ENCODE measurements around the gene GHRL. TPM values are rescaled to one million over a fixed set of nuclear protein-coding genes. Genes with fewer than 3 reads are reported as not detected.
"Not testable (repeated sequence)": the region's sequence is repeated elsewhere in the genome, so short reads cannot be mapped to it uniquely, and the experiment has no call there.

The GHRL gene
- total RNA-seq, 3 donors from 2014 or later (not counting 1 experiment from before 2014, with no cell fraction given) = 1.4 to 2.6 (median 1.5) TPM

- H3K36me3 ChIP-seq (ENCODE audit: control insufficient read depth, insufficient read depth, low read length) = peaks cover 81% of the 10 kb centered on the region
- ATAC-seq (no peak), DNase-seq (no peak)
- Mint-ChIP-seq H3K4me1 (peaks cover 8 to 9% of the 10 kb centered on the region in 2 donors), H3K27me3 (ENCODE audit: low read depth in 2 of 2) (no peaks in the 10 kb centered on the region), H3K9me3 (no peaks in the 10 kb centered on the region), H3K27ac (no peak overlapping the region), H3K36me3 (peaks cover 7% of the 10 kb centered on the region), H3K4me3 (no peak overlapping the region)
- intact Hi-C loops (cut with micrococcal nuclease) = no loop called here
- H3K27ac ChIP-seq (ENCODE audit: low read length) = no peak overlapping the region
- no peaks in the 10 kb centered on the region for H3K9me3 ChIP-seq (ENCODE audit: control insufficient read depth, insufficient read depth, low read length)
- 97% methylated on average over 9 of the region's 9 CpGs for WGBS (ENCODE audit: insufficient coverage)
- no peak for TF ChIP-seq CTCF (IDR thresholded peaks at IDR 0.05)
- H3K27me3 ChIP-seq (ENCODE audit: control insufficient read depth, insufficient read depth, low read length) = no peaks in the 10 kb centered on the region
- H3K4me1 ChIP-seq (ENCODE audit: control insufficient read depth, insufficient read depth, low read length) = peaks cover 9% of the 10 kb centered on the region
- no peak overlapping the region for H3K4me3 ChIP-seq (ENCODE audit: low read length)
These were observed 10.4 kb upstream of the GHRL start for GRCh38 chr3:10303105-10303504.

GRCh38 chr3:10300087-10300486, 7.3 kb upstream of the GHRL start:
- Mint-ChIP-seq H3K4me3 (no peak overlapping the region), H3K36me3 (peaks cover 7% of the 10 kb centered on the region)

GRCh38 chr3:10299679-10300078, 6.9 kb upstream of the GHRL start:
- Mint-ChIP-seq H3K36me3 (peaks cover 7% of the 10 kb centered on the region), H3K27me3 (ENCODE audit: low read depth in 2 of 2) (no peaks in the 10 kb centered on the region), H3K4me1 (peaks cover 8 to 9% of the 10 kb centered on the region in 2 donors), H3K9me3 (no peaks in the 10 kb centered on the region), H3K27ac (peak overlapping the region; percentile 73 to 82), H3K4me3 (no peak overlapping the region)
- peaks cover 9% of the 10 kb centered on the region for H3K4me1 ChIP-seq (ENCODE audit: control insufficient read depth, insufficient read depth, low read length)
- intact Hi-C loops (cut with micrococcal nuclease) = no loop called here
- ATAC-seq (peak; percentile 56 to 62 (median 61)), DNase-seq (no peak)
- no peaks in the 10 kb centered on the region for H3K27me3 ChIP-seq (ENCODE audit: control insufficient read depth, insufficient read depth, low read length)
- H3K27ac ChIP-seq (ENCODE audit: low read length) = no peak overlapping the region
- WGBS (ENCODE audit: insufficient coverage) = 44% methylated on average over 6 of the region's 6 CpGs
- no peak for TF ChIP-seq CTCF (IDR thresholded peaks at IDR 0.05)
- no peaks in the 10 kb centered on the region for H3K9me3 ChIP-seq (ENCODE audit: control insufficient read depth, insufficient read depth, low read length)
- H3K36me3 ChIP-seq (ENCODE audit: control insufficient read depth, insufficient read depth, low read length) = peaks cover 64% of the 10 kb centered on the region
- no peak overlapping the region for H3K4me3 ChIP-seq (ENCODE audit: low read length)

More at GRCh38 chr3:10300087-10300486, 7.3 kb upstream of the GHRL start:
- no peak for TF ChIP-seq CTCF (IDR thresholded peaks at IDR 0.05)
- H3K36me3 ChIP-seq (ENCODE audit: control insufficient read depth, insufficient read depth, low read length) = peaks cover 65% of the 10 kb centered on the region
- H3K9me3 ChIP-seq (ENCODE audit: control insufficient read depth, insufficient read depth, low read length) = no peaks in the 10 kb centered on the region
- H3K27me3 ChIP-seq (ENCODE audit: control insufficient read depth, insufficient read depth, low read length) = no peaks in the 10 kb centered on the region
- H3K4me3 ChIP-seq (ENCODE audit: low read length) = no peak overlapping the region
- H3K4me1 ChIP-seq (ENCODE audit: control insufficient read depth, insufficient read depth, low read length) = peaks cover 9% of the 10 kb centered on the region
- DNase-seq (no peak), ATAC-seq (peak in 2 of 3 donors; percentile 25 to 34)
- no peak overlapping the region for H3K27ac ChIP-seq (ENCODE audit: low read length)
- no peaks in the 10 kb centered on the region for H3K27me3 Mint-ChIP-seq (ENCODE audit: low read depth in 2 of 2)
- 93% methylated on average over 9 of the region's 9 CpGs for WGBS (ENCODE audit: insufficient coverage)
- H3K27ac Mint-ChIP-seq = peak overlapping the region; percentile 73 to 82
- H3K9me3 Mint-ChIP-seq = no peaks in the 10 kb centered on the region
- intact Hi-C loops (cut with micrococcal nuclease) = no loop called here
- H3K4me1 Mint-ChIP-seq = peaks cover 8 to 9% of the 10 kb centered on the region in 2 donors

- Mint-ChIP-seq H3K36me3 (peaks cover 7% of the 10 kb centered on the region), H3K9me3 (no peaks in the 10 kb centered on the region), H3K27me3 (ENCODE audit: low read depth in 2 of 2) (no peaks in the 10 kb centered on the region), H3K4me3 (no peak overlapping the region), H3K4me1 (peaks cover 9 to 12% of the 10 kb centered on the region in 2 donors), H3K27ac (peak overlapping the region; percentile 73 to 82)
- no peak for TF ChIP-seq CTCF (IDR thresholded peaks at IDR 0.05)
- Histone ChIP-seq H3K4me1 (ENCODE audit: control insufficient read depth, insufficient read depth, low read length) (peaks cover 9% of the 10 kb centered on the region), H3K27me3 (ENCODE audit: control insufficient read depth, insufficient read depth, low read length) (no peaks in the 10 kb centered on the region), H3K4me3 (ENCODE audit: low read length) (no peak overlapping the region), H3K36me3 (ENCODE audit: control insufficient read depth, insufficient read depth, low read length) (peaks cover 59% of the 10 kb centered on the region), H3K9me3 (ENCODE audit: control insufficient read depth, insufficient read depth, low read length) (no peaks in the 10 kb centered on the region), H3K27ac (ENCODE audit: low read length) (no peak overlapping the region)
- intact Hi-C loops (cut with micrococcal nuclease) = no loop called here
- WGBS (ENCODE audit: insufficient coverage) = 100% methylated on average over 1 of the region's 2 CpGs
- DNase-seq (no peak), ATAC-seq (no peak)
These were observed 6.4 kb upstream of the GHRL start for GRCh38 chr3:10299175-10299574.

- H3K27ac ChIP-seq (ENCODE audit: low read length); DNase-seq; H3K36me3 Mint-ChIP-seq; ATAC-seq; intact Hi-C loops (cut with micrococcal nuclease); H3K9me3 ChIP-seq (ENCODE audit: control insufficient read depth, insufficient read depth, low read length); H3K9me3 Mint-ChIP-seq; H3K4me3 ChIP-seq (ENCODE audit: low read length); H3K27me3 Mint-ChIP-seq (ENCODE audit: low read depth in 2 of 2); H3K4me3 Mint-ChIP-seq; H3K27me3 ChIP-seq (ENCODE audit: control insufficient read depth, insufficient read depth, low read length); H3K27ac Mint-ChIP-seq: not testable (repeated sequence)
- peaks cover 9 to 16% of the 10 kb centered on the region in 2 donors for H3K4me1 Mint-ChIP-seq
- no CpG with 5 or more reads among the region's 1 CpG for whole genome bisulfite sequencing (ENCODE audit: insufficient coverage)
- H3K36me3 ChIP-seq (ENCODE audit: control insufficient read depth, insufficient read depth, low read length) = peaks cover 48% of the 10 kb centered on the region
- peaks cover 16% of the 10 kb centered on the region for H3K4me1 ChIP-seq (ENCODE audit: control insufficient read depth, insufficient read depth, low read length)
These were observed 5.3 kb upstream of the GHRL start for GRCh38 chr3:10298064-10298463.
